ENCODE data around the gene PIGC.

GRCh38 chr1:172417557-172417956 lies 26.3 kb downstream of the PIGC start:
- TF ChIP-seq CTCF (IDR thresholded peaks at IDR 0.05) (no peak), POLR2A (IDR thresholded peaks at IDR 0.05) (no peak)

Measured in thyroid gland (tissue), 4 donors.